Esophagus muscularis mucosa (tissue), 4 donors: Measurements from ENCODE around the gene LGR5. TPM values are rescaled to one million over a fixed set of nuclear protein-coding genes. Genes with fewer than 3 reads are reported as not detected.

Source experiments
- DNase-seq: peaks from one replicate; pipeline ENCODE4 v3.0.0-alpha.2; 2017; ENCODE audit errors: extremely low spot score
- H3K27ac ChIP-seq, 4 donors: fragments of 200-600 bp; sonication (generic); replicated peaks in 1 of 4; 1 replicate in 3 of 4; 2 replicates in 1 of 4; pipeline ENCODE4 v1.5.1; 2016 to 2019; ENCODE audit warnings: mild to moderate bottlenecking in 1 of 4
- H3K27me3 ChIP-seq, 4 donors: fragments of 200-600 bp; sonication (generic); one replicate each; pipeline versions ENCODE4 v1.5.1 to v1.6.0; 2016 to 2019
- H3K36me3 ChIP-seq, 4 donors: fragments of 200-600 bp; sonication (generic); one replicate each; pipeline ENCODE4 v1.5.1; 2016 to 2019
- H3K4me1 ChIP-seq, 4 donors: fragments of 200-600 bp; sonication (generic); one replicate each; pipeline ENCODE4 v1.5.1; 2016 to 2019
- H3K4me3 ChIP-seq, 4 donors: fragments of 200-600 bp; sonication (generic); 1 replicate in 2 of 4; 2 replicates in 2 of 4; pipeline ENCODE4 v1.5.1; 2016 to 2019; ENCODE audit warnings: mild to moderate bottlenecking in 4 of 4, moderate library complexity in 1 of 4
- H3K9me3 ChIP-seq, 4 donors: fragments of 200-600 bp; sonication (generic); 1 replicate in 3 of 4; 2 replicates in 1 of 4; pipeline ENCODE4 v1.5.1; 2016 to 2019
- EP300 ChIP-seq: sonication (generic); formaldehyde crosslinking; IDR thresholded peaks from one replicate; pipeline ENCODE4 v1.6.1; 2017; ENCODE audit warnings: antibody characterized with exemption
- POLR2A ChIP-seq: fragments of 450-650 bp; IDR thresholded peaks from one replicate; pipeline ENCODE4 v1.6.1; 2017; ENCODE audit warnings: antibody characterized with exemption, moderate library complexity, mild to moderate bottlenecking, low read depth
- POLR2AphosphoS5 ChIP-seq, 2 donors: sonication (generic); formaldehyde crosslinking; IDR thresholded peaks; one replicate each; pipeline ENCODE4 v1.6.1; 2017; ENCODE audit warnings: antibody characterized with exemption in 2 of 2
- WGBS: methylation state at CpG from one replicate; pipeline ENCODE4 v1.1.5; 2018; 5-methylcytosine and 5-hydroxymethylcytosine counted together
- intact Hi-C: fragments of 100-400 bp; cut with DNase I; formaldehyde crosslinking; loops from one replicate; pipeline ENCODE4 v1.15.1; 2023
- total RNA-seq, 4 donors: library from RNA; depleted of rRNA; stranded (reverse); fragments of >200 nt; gene quantifications; one replicate each; pipeline versions ENCODE4 v1.1.0 to v1.2.1, GENCODE V29; 2016
- TF ChIP-seq, protein P1 (sequence below), 3 experiments: fragments of 200-600 bp in 2 of 3; fragments of 450-650 bp in 1 of 3; sonication (generic) in 2 of 3; IDR thresholded peaks; one replicate each; pipeline ENCODE4 v1.5.1; 2017 to 2019; ENCODE audit warnings: antibody characterized with exemption in 3 of 3, mild to moderate bottlenecking in 2 of 3, moderate library complexity in 1 of 3

Gene LGR5
- under 1 TPM in 3 of 4 donors, not detected in 1; under 0.01 to 0.39 (median 0.34) TPM for total RNA-seq

- Histone ChIP-seq H3K4me3 (peak within 1 kb of the TSS; percentile 42 to 54 (median 48)), H3K27me3 (peaks cover 0 to 71% (median 8%) of the 10 kb centered on the region in 4 donors), H3K4me1 (peaks cover 17 to 27% (median 22%) of the 10 kb centered on the region in 4 donors), H3K9me3 (peaks cover 0 to 8% (median 4%) of the 10 kb centered on the region in 4 donors), H3K36me3 (no peaks in the 10 kb centered on the region), H3K27ac (no peak within 1 kb of the TSS)
- DNase-seq, result no peak
- intact Hi-C loops, result no loop called here
- TF ChIP-seq POLR2A (no peak), POLR2AphosphoS5 (IDR thresholded peaks at IDR 0.05) (no peak), EP300 (no peak)
- TF ChIP-seq, protein P1, sequence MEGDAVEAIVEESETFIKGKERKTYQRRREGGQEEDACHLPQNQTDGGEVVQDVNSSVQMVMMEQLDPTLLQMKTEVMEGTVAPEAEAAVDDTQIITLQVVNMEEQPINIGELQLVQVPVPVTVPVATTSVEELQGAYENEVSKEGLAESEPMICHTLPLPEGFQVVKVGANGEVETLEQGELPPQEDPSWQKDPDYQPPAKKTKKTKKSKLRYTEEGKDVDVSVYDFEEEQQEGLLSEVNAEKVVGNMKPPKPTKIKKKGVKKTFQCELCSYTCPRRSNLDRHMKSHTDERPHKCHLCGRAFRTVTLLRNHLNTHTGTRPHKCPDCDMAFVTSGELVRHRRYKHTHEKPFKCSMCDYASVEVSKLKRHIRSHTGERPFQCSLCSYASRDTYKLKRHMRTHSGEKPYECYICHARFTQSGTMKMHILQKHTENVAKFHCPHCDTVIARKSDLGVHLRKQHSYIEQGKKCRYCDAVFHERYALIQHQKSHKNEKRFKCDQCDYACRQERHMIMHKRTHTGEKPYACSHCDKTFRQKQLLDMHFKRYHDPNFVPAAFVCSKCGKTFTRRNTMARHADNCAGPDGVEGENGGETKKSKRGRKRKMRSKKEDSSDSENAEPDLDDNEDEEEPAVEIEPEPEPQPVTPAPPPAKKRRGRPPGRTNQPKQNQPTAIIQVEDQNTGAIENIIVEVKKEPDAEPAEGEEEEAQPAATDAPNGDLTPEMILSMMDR (IDR thresholded peaks at IDR 0.05), result no peak
- 0% methylated on average over 5 of the region's 65 CpGs for WGBS
Observed at GRCh38 chr12:71439613-71440344, at the start of gene LGR5. TSS of gene LGR5 (plus strand) at chr12:71439798. CDS start at chr12:71440081, 283 bp downstream.

DNA sequence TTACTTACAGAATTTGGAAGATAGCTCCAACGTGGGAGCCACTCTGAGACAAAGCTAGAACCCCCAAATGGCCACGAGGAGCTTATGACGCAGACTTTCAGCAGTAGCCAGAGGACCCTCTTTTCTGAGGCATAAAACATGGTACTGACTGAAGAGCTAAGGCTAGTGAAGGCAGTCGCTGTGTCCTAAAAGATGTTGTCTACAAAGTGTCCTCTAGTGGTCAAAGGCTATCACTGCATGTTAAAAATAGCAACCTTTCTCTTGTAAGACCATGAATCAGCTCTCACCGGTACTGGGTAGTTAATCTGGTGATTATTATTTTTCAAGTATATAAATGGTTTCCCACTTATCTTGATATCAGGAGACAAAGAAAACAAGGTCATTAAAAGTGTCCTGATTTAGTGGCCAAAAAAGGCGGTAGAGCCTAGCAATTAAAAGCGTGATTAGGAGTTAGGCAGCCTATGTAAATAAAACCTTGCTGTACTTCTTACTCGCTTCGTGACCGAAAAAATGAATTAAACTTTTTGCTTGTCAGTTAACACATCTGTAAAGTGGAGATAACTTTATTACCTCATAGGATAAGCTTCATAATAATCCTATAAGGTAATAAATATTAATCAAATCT is 47.0 kb upstream of the LGR5 start:
- Histone ChIP-seq H3K4me1 (no peaks in the 10 kb centered on the region), H3K9me3 (no peaks in the 10 kb centered on the region), H3K27me3 (no peaks in the 10 kb centered on the region), H3K4me3 (no peak overlapping the region), H3K36me3 (no peaks in the 10 kb centered on the region), H3K27ac (no peak overlapping the region)
- no peak for DNase-seq
- TF ChIP-seq, protein P1 (IDR thresholded peaks at IDR 0.05), result peak; percentile 29 to 68 (median 41)
- TF ChIP-seq POLR2AphosphoS5 (IDR thresholded peaks at IDR 0.05) (no peak), EP300 (no peak), POLR2A (no peak)
- WGBS, result 59% methylated on average over 10 of the region's 10 CpGs
- intact Hi-C loops, result no loop called here

GRCh38 chr12:71393625-71394024 is 46.0 kb upstream of the LGR5 start:
- intact Hi-C loops, result no loop called here
- TF ChIP-seq POLR2A (no peak), POLR2AphosphoS5 (IDR thresholded peaks at IDR 0.05) (no peak), EP300 (no peak)
- TF ChIP-seq, protein P1 (IDR thresholded peaks at IDR 0.05), result no peak
- Histone ChIP-seq H3K4me3 (no peak overlapping the region), H3K9me3 (no peaks in the 10 kb centered on the region), H3K27ac (no peak overlapping the region), H3K4me1 (no peaks in the 10 kb centered on the region), H3K36me3 (no peaks in the 10 kb centered on the region), H3K27me3 (no peaks in the 10 kb centered on the region)
- DNase-seq, result no peak
- WGBS, result 46% methylated on average over 4 of the region's 4 CpGs

DNA sequence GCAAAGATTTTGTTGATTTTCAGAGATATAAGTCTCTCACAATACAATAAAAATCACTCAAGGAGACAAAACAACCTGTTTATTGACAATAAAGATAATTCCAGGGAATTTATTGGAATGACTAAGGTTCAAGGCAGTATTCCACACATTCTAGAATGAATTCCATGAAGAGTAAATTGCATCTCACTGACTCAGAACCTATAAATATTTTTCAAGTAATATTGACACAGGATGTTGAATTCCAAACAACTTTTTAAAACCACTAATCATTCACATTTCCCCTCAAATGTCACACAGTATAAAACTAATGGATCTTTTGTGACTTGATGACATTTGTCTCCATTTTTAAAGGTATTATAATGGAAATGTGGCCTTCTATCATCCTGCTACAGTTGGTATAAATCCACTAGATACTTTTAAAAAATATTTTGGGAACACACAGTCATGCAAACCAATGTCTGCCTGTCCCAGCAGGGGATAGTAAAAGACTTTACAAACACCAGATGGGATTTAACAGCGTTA is 42.1 kb upstream of the LGR5 start:
- 70% methylated on average over 1 of the region's 1 CpG for WGBS
- Histone ChIP-seq H3K4me3 (no peak overlapping the region), H3K36me3 (no peaks in the 10 kb centered on the region), H3K4me1 (no peaks in the 10 kb centered on the region), H3K27me3 (no peaks in the 10 kb centered on the region), H3K27ac (no peak overlapping the region), H3K9me3 (no peaks in the 10 kb centered on the region)
- TF ChIP-seq POLR2AphosphoS5 (IDR thresholded peaks at IDR 0.05), result no peak
- no peak for TF ChIP-seq EP300
- TF ChIP-seq, protein P1 (IDR thresholded peaks at IDR 0.05), result no peak
- TF ChIP-seq POLR2A, result no peak
- no peak for DNase-seq
- intact Hi-C loops, result no loop called here
